ENCODE results near the gene GRK4.

DNA sequence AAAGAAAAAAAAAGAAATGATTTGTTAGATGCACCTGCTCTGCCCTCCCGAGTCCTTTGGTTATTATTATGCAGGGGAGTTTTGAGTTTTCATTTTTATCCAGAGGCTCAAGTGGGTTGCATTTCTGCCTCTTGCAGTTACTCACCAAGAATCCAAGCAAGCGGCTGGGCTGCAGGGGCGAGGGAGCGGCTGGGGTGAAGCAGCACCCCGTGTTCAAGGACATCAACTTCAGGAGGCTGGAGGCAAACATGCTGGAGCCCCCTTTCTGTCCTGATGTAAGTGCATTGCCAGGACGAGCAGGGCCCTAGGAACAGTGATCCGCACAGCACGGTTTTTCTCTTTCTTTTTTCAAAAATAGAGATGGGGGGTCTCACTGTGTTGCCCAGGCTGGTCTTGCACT, 71.9 kb downstream of the GRK4 start:
- no peak for TF ChIP-seq GABPA (IDR thresholded peaks at IDR 0.05; ENCODE audit: borderline replicate concordance, insufficient read depth, low read length)
- TF ChIP-seq, protein P1, sequence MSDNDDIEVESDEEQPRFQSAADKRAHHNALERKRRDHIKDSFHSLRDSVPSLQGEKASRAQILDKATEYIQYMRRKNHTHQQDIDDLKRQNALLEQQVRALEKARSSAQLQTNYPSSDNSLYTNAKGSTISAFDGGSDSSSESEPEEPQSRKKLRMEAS (IDR thresholded peaks at IDR 0.05) = no peak
- TF ChIP-seq, protein P2, sequence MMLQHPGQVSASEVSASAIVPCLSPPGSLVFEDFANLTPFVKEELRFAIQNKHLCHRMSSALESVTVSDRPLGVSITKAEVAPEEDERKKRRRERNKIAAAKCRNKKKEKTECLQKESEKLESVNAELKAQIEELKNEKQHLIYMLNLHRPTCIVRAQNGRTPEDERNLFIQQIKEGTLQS (IDR thresholded peaks at IDR 0.05; ENCODE audit: insufficient read depth, low read depth, low read length) = no peak
- TF ChIP-seq TBP (IDR thresholded peaks at IDR 0.05; ENCODE audit: low read depth, low read length) = no peak
- no peak for TF ChIP-seq RFX5 (IDR thresholded peaks at IDR 0.05; ENCODE audit: borderline replicate concordance, low read depth, low read length)
- TF ChIP-seq EGR1 (IDR thresholded peaks at IDR 0.05; ENCODE audit: borderline replicate concordance, low read depth, low read length) = no peak
- TF ChIP-seq BACH1 (IDR thresholded peaks at IDR 0.05; ENCODE audit: low read length) = no peak
- TF ChIP-seq, protein P3, sequence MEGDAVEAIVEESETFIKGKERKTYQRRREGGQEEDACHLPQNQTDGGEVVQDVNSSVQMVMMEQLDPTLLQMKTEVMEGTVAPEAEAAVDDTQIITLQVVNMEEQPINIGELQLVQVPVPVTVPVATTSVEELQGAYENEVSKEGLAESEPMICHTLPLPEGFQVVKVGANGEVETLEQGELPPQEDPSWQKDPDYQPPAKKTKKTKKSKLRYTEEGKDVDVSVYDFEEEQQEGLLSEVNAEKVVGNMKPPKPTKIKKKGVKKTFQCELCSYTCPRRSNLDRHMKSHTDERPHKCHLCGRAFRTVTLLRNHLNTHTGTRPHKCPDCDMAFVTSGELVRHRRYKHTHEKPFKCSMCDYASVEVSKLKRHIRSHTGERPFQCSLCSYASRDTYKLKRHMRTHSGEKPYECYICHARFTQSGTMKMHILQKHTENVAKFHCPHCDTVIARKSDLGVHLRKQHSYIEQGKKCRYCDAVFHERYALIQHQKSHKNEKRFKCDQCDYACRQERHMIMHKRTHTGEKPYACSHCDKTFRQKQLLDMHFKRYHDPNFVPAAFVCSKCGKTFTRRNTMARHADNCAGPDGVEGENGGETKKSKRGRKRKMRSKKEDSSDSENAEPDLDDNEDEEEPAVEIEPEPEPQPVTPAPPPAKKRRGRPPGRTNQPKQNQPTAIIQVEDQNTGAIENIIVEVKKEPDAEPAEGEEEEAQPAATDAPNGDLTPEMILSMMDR (IDR thresholded peaks at IDR 0.05; ENCODE audit: control extremely low read depth in 1 of 3, insufficient read depth in 1 of 3, low read depth in 1 of 3, low read length in 3 of 3) = no peak
- no peak for TF ChIP-seq POLR2A (IDR thresholded peaks at IDR 0.05; ENCODE audit: control extremely low read depth in 1 of 2, low read depth in 2 of 2, low read length in 2 of 2)
- no peak for TF ChIP-seq SIN3A (conservative IDR thresholded peaks at IDR 0.05 in 1 of 2, IDR thresholded peaks at IDR 0.05 in 1 of 2; ENCODE audit: low read depth in 1 of 2, low read length in 2 of 2)
- no peak for TF ChIP-seq SIRT6 (IDR thresholded peaks at IDR 0.05; ENCODE audit: low read length)
